Measurements from ENCODE around the gene CYP2R1. TPM values are rescaled to one million over a fixed set of nuclear protein-coding genes. Genes with fewer than 3 reads are reported as not detected.
A peak's percentile ranks its signal among the peaks of the same experiment; 100 is the strongest.

The CYP2R1 gene
- total and polyA plus RNA-seq, 2 experiments from 2014 or later = 11.8 to 16.4 TPM

- TF ChIP-seq ZNF462 (CRISPR knock-in tag; IDR thresholded peaks at IDR 0.05) = peak; percentile 34; the same call in 1 of the 2 replicates
Measured at GRCh38 chr11:14907411-14908213, 15.6 kb upstream of the CYP2R1 start (continued).

GRCh38 chr11:14906993-14907392 lies 15.0 kb upstream of the CYP2R1 start:
- Histone ChIP-seq H2AFZ (no peak overlapping the region), H3F3A (replicated peaks; ENCODE audit: low read depth) (no peaks in the 10 kb centered on the region; the same call in 1 of the 2 replicates), H4K20me1 (replicated peaks; ENCODE audit: insufficient read depth) (no peaks in the 10 kb centered on the region), H3K79me2 (replicated peaks; ENCODE audit: insufficient read depth) (no peaks in the 10 kb centered on the region), H3K27ac (ENCODE audit: low read depth) (no peak overlapping the region), H3K4me1 (ENCODE audit: insufficient read depth) (no peaks in the 10 kb centered on the region), H3K36me3 (ENCODE audit: insufficient read depth) (no peaks in the 10 kb centered on the region), H3K9me2 (ENCODE audit: insufficient read depth) (no peaks in the 10 kb centered on the region), H3K4me3 (no peak overlapping the region), H3K4me2 (peak overlapping the region; percentile 96; the same call in 1 of the 2 replicates), H3K27me3 (ENCODE audit: insufficient read depth) (peaks cover 11% of the 10 kb centered on the region)
- Mint-ChIP-seq H3K36me3 (ENCODE audit: low read depth) (no peaks in the 10 kb centered on the region), H3K4me1 (peaks cover 16% of the 10 kb centered on the region), H3K9me3 (no peaks in the 10 kb centered on the region), H3K27ac (no peak overlapping the region), H3K4me3 (0 out of 3 replicates have a peak overlapping the region, but pooled peaks have one; percentile 6), H3K27me3 (ENCODE audit: insufficient read depth, low read depth, poor library complexity) (peaks cover 20% of the 10 kb centered on the region)
- no peak for ATAC-seq
- DNase-seq (ENCODE audit: low spot score) = no peak
- TF ChIP-seq NANOG (IDR thresholded peaks at IDR 0.05; ENCODE audit: borderline replicate concordance) (no peak), EZH2phosphoT487 (IDR thresholded peaks at IDR 0.05; ENCODE audit: unreplicated experiment) (no peak), ZNF462 (CRISPR knock-in tag; IDR thresholded peaks at IDR 0.05) (no peak), CREB1 (CRISPR knock-in tag; IDR thresholded peaks at IDR 0.05; ENCODE audit: low read depth) (no peak), ETS1 (IDR thresholded peaks at IDR 0.05) (no peak)
